GM21423 (cell line): ENCODE data around the gene DOK7.
"Not testable (repeated sequence)": the region's sequence is repeated elsewhere in the genome, so short reads cannot be mapped to it uniquely, and the experiment has no call there.

ENCODE experiments used
- ATAC-seq: cut with Tn5 transposase; IDR thresholded peaks from one replicate; pipeline ENCODE4 v1.9.1; 2021; ENCODE audit warnings: mild to moderate bottlenecking, moderate library complexity; ENCODE audit not compliant: unreplicated experiment

DOK7 gene

DNA sequence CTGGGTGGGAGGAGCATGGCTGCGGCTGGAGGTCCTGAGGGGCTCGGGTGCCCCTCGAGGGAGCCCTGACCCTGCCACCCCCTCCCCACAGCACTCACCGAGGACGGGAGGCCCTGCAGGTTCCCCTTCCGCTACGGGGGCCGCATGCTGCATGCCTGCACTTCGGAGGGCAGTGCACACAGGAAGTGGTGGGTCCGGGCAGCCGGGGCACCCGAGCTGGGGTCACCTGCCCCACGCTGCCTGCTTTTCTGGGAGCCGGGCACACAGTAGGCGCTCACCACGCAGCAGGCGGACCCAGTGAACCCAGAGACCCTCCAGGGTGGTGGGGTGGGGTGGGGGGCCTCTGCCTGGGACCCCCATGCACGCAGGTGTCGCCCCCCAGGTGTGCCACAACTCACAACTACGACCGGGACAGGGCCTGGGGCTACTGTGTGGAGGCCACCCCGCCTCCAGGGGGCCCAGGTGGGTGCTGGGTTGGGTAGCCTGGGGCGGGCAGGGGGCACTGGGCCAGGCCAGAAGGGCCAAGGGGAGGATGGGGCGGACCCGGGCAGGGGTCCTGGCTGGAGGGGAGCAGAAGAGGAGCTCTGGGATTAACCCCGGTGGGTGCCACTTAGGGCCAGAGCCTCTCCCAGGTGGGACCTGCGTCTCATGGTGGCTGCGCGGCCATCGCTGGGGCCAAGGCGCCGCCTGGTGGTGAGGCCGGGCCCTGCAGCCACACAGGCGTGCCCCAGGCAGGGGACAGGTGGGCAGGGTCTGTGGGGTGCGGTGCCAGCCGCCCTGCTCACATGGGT, 20.0 kb upstream of the DOK7 start:
- ATAC-seq, result no peak

DNA sequence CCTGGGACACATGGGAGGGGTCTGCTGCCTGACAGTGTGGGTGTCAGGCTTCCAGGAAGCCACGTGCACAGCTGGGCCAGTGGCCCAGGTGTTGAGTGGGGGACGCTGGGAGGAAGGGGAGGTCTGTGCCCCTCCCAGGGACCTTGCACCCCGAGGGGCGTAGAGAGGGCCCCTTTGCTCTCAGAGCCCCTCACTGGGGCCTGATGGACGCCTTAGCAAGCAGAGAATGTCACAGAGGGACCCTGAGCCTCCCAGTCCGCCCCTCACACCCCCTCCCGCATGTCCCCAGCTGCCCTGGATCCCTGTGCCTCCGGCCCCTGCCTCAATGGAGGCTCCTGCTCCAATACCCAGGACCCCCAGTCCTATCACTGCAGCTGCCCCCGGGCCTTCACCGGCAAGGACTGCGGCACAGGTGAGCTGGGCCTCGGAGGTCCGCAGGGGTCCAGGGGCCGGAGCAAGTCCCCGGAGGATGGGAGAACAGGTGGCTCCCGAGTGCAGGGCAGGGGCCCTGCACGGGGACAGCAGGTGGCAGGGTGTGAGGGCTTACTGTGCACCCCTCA, 19.3 kb upstream of the DOK7 start:
- ATAC-seq, result no peak

DNA sequence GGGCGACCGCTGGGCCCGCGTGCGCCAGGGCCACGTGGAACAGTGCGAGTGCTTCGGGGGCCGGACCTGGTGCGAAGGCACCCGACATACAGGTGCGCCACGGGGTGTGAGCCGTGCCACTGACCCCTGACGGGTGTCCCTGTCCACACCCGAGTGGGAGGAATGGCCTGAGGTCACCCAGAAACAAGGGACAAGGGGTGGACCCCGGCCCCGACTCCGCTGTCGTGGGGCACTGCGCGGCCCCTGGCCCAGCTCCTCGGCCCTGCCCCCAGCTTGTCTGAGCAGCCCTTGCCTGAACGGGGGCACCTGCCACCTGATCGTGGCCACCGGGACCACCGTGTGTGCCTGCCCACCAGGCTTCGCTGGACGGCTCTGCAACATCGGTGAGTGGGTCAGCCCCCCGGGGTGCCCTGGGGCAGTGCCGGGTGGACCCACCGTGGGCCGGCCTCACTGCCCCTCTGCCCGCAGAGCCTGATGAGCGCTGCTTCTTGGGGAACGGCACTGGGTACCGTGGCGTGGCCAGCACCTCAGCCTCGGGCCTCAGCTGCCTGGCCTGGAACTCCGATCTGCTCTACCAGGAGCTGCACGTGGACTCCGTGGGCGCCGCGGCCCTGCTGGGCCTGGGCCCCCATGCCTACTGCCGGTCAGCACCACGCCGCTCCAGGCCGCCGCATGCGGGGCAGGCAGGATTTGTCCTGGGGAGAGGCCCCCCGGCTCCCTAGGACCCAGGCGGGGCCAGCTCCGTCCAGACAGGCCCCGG, 18.6 kb upstream of the DOK7 start:
- ATAC-seq, result no peak

DNA sequence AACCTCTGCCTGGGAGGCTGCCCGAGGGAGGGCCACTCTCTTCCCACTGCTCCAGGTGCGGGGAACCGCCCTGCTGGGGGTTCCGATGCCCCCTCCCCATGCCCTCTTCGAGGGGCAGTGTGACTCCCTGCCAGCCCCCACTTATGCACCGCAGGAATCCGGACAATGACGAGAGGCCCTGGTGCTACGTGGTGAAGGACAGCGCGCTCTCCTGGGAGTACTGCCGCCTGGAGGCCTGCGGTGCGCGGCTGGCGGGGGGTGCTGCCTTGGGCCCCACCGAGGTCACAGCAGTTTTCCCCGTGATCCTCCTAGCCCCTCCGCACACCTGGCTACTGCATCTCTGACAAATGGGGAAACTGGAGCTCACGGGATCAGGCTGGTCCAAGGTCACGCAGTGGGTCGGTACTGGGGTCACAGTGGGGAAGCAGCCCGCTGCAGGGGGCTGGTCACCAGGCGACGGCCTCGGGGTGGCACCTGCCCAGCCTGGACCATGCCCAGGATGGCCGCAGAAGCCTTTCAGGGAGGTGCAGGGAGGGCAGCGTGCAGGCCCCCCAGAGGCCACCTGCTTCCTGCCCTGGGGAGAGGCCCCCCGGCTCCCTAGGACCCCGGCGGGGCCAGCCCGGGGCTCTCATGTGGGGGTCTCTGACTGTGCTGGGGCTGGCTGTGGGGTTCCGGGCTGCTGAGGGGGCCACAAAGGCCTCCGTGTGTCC, 17.8 kb upstream of the DOK7 start:
- ATAC-seq, result no peak

DNA sequence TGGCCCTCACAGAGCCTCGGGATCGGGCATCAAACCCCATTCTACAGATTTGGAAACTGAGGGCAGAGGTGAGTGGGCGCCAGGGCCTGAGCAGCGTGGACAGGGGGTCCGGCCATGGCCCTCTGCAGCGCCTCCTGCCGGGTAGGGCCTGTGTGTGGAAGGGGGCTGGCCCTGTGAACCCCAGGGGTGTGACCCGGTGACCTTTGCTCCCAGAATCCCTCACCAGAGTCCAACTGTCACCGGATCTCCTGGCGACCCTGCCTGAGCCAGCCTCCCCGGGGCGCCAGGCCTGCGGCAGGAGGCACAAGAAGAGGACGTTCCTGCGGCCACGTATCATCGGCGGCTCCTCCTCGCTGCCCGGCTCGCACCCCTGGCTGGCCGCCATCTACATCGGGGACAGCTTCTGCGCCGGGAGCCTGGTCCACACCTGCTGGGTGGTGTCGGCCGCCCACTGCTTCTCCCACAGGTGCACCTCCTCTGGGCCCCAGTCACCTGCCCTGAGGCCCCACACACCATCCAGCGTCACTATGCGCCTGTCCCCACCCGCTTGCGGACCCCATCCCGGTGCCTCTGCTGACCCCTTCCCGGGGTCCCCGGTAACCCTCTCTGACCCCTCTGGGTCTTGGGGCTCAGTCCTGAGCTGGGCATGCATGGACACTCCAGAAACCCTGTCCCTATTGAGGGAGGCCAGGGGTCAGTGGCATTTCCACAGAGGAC, 17.1 kb upstream of the DOK7 start:
- no peak for ATAC-seq

DNA sequence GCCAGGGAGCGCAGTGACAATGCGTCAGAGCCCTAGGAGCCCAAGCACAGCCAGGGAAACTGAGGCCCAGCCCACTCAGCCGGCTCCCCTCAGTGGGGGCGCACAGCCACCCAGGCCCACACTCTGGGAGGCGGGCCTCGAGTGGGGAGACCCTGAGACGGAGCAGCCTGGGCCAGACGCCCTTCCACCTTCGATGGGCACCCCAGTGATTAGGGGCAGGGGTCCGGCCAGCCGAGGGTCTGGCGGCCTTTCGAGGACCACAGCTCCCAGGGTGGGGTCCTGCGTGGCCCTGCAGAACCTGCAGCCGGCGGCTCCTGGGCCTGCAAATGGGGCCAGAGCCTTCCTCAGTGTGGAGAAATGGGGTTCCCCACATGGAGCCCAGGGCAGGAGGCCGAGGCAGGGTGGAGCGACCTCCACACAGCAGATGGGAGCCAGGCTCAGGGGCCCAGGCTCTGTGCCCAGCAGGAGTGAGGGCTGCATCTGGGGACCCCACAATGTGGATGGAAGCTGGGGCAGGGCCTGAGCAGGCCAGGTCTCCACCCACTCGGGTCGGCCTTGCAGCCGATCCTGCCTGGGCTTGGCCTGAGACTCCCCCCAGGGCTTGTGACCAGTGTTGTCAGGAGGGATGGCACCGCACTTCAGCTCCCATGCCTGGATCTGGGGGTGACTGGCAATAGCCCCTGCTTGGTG, 16.3 kb upstream of the DOK7 start:
- no peak for ATAC-seq

DNA sequence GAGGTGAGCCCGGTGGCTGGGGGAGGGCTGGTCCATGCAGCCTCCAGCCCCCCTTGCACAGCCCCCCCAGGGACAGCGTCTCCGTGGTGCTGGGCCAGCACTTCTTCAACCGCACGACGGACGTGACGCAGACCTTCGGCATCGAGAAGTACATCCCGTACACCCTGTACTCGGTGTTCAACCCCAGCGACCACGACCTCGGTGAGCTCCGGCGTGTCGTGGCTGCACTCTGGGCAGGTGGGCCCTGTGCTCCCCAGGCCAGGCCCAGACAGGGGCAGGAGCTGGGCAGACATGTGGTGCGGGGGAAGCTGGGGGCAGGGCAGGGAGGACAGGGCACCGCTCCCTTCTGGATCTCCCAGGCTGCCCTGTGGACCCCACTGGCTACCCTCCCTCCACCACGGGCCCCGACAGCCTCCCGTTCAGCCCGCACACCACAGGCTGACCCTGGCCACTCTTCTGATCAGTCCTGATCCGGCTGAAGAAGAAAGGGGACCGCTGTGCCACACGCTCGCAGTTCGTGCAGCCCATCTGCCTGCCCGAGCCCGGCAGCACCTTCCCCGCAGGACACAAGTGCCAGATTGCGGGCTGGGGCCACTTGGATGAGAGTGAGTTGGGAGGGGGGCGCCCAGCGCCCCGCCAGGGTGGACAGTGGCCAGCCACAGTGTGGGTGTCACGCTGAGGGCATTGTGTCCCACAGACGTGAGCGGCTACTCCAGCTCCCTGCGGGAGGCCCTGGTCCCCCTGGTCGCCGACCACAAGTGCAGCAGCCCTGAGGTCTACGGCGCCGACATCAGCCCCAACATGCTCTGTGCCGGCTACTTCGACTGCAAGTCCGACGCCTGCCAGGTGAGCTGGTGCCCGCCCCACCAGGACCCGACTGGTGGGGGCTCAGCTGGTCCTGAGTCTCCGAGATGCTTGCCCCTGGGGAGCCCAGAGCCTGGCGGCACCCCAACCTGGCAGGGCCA, 15.4 kb upstream of the DOK7 start:
- ATAC-seq, result no peak

DNA sequence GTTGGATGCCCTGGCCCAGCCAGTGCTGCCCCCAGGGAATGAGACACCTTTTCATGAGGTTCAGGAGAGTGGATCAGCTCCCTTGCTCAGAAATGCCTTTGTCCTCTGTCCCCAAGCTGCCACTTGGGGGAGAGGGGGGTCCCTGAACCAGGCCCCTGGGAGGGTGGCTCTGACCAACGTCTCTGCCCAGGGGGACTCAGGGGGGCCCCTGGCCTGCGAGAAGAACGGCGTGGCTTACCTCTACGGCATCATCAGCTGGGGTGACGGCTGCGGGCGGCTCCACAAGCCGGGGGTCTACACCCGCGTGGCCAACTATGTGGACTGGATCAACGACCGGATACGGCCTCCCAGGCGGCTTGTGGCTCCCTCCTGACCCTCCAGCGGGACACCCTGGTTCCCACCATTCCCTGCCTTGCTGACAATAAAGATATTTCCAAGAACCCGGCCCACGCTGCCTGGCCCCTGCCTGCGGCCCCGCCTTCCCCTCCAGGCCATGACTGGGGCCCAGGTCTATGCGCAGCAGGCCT, 14.0 kb upstream of the DOK7 start:
- ATAC-seq, result no peak

DNA sequence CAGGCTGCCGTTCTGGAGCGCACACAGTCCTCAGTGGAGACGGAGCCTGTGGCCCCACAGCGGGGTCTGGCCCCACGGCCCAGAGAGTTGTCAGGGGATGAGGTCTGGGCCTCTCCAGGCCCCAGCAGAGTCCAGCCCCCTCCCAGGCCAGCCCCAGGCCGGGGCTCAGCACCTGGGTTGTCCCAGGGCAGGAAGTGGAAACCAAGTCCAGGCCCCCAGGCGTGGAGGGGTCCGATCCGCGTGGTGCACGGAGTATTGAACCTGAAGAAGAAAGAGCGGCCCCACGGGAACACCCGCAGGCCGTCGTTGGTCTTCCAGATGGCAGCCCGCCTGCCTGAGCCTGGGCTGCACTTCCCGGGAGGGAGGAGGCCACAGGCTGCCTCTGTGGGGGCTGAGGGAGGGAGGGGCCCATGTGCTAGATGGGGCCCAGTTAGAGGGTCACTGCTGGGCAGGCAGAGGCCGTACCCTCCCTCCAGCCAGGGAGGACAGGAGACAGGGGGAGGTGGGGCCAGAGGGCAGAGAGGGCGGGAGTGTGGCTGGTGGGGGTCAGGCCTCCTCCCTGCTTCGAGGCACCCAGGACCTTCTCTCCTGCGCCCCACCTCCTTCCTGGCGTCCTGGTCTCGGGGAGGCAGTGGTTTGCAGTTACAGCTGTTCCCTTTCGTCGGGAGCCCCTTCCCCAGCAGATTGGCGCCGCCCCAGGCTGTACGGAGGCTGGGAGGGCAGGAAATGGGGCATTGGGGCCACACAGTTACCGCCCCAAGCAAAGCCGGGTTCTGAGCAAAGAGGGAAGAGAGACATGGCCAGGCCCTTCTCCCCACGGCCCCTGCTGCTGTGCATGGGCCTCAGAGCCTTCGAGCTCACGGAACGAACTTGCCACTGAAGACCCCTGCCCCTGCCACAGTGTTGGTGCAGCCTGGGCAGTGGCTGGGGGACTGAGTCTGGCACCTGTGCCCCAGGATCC, 13.3 kb upstream of the DOK7 start:
- no peak for ATAC-seq

DNA sequence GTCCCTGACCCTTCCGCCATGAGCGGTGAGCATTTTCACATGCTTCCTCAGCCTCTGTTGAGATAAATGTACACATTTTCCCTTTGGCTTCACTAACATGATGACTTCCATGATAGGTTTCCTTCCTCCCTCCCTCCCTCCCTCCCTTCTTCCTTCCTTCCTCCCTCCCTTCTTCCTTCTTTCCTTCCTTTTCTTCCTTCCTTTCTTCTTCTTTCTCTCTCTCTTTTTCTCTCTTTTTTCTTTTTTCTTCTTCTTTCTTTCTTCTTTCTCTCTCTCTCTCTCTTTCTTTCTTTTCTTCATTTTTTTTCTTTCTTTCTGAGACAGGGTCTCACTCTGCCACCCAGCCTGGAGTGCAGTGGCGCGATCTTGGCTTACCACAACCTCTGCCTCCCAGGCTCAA, 12.5 kb upstream of the DOK7 start:
- no peak for ATAC-seq

DNA sequence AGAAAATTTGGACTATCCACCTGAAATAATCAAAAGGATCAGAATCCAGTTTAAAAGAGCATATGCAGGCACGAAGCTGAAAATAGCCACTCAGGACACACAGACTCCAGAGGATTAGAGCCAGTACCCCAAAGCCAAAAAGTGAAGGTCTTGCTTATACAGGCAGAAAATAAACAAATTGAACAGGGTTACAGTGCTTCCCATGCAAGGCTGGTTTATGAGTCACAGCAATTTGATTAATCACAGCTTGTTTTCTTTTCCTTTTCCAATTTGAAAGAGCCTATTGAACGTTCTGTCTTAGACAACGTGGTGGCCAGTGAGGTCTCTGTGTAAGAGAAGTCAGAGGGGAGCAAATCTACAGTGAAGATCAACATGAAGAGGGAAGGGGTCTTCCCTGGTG, 11.2 kb upstream of the DOK7 start:
- no peak for ATAC-seq

DNA sequence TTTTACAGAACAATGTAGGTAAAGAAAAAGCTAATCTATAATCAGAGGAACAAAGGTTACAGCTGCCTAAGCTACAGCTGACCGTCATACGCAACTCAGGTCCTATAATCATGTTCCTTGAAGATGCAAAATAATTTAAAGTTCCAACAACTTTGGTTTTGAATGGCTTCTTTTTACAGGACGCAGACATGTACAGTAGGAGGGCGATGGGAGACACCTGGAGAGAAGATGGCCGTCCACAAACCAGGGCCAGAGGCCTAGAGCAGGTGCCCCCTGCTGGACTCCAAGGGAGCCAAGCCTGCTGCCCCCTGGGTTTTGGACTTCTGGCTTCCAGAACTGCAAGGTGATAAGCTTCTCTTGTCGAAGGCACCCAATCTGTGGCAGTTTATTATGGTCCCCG, 10.7 kb upstream of the DOK7 start:
- no peak for ATAC-seq

DNA sequence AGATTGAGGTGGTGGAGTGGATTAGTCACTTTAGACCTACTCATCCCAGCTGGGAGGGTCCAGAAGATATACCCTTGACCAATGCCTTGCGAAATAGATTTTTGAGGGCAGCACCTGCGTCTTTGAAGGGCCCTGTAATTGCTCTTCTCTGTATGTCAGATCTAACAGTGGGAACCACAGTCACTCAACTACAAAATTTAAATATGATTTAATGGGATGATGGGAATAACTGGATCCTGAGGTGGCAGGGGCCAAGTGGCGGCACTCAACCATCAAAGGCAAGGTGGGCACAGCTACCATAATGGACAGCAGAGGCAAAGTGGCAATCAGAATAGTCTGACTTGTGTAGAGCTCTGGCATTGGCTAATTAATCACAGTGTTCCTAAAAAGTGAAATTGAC, 7.5 kb upstream of the DOK7 start:
- not testable (repeated sequence) for ATAC-seq

DNA sequence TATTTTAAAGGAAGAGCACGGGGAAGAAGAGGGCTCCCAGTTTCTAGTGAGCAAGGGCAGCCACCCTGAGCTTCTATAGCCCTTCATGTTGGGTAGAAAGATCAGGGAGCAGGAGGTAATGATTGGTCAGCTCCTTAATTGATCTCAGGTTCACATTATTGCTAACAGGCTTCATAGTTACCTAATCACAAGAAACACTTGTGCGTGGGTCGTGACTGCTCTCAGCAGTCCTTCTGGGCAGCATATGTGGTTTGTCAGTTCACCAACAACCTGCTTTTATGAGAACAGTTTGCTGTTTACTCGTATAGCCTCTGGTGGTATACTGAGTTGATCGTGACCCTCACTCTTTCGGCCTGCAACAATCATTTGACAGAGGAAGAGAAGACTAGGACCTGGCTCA, 4.7 kb upstream of the DOK7 start:
- no peak for ATAC-seq

DNA sequence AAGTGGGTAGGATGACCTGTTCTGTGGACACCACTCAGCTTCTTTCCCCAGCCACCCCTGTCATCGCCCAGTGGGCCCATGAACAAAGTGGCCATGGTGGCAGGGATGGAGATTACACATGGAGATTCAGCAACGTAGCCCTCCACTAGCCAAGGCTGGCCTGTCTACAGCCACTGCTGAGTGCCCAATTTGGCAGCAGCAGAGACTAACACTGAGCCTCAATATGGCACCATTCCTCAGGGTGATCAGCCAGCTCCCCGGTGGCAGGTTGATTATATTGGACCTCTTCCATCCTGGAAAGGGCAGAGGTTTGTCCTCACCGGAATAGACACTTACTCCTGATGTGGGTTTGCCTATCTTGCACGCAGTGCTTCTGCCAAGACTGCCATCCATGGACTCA, 4.0 kb upstream of the DOK7 start:
- ATAC-seq, result not testable (repeated sequence)

DNA sequence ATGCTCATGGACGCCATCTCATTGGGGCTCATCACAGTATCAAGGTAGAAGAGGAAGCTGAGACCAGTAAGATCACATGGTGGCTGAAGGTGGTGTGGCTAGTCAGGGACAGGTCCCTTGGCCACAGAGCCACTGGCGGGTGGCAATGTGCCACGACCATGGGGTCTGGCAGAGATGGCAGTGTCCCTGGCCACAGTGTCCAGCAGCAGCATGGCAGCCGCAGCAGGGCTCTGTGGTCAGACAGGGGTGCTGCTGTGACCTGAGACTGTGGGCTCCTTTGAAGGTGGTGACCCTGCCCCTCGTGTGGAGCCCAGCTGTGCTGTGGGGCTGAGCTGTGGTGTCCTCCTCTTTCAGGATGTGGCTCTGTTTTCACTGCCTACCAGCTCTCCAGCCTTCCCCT, 2.2 kb upstream of the DOK7 start:
- no peak for ATAC-seq

DNA sequence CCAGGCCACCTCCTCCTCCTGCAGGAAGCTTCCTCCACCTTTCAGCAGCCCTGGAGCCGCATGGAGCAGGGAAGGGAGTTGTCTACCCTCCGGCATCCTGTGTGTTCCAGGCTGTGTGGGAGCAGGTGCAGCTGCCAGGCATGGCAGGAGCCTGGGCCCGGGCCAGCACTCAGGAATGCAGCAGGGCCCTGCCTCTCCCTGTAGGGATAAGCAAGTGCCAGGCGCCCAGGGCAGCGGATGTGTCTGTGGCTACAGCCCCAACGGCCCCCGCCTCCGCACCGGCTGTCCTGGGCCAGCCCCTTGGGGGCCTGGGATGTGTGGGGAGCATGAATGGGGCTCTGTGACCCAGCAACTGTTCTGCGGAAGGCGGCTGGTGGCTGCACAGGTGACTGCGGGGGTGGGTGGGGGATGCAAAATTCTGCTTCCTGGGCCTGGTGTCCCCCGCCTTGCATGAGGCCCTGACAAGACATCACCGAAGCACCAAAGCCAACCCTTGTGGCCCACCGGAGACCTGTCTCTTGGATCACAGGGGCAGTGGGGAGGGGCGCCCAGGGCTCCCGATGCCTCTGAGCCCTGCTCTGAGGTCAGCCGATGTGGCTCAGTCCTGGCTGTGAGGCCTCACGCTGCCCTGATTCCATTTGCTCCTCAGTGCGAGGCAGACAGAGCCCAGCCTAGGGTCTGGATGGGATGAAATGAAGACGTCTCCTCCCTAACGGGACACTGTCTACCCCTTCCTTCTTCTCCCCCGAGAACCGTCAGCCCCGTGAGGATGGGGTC, 1.4 kb upstream of the DOK7 start:
- no peak for ATAC-seq
